ENCODE data around the gene SIX5. TPM values are rescaled to one million over a fixed set of nuclear protein-coding genes. Genes with fewer than 3 reads are reported as not detected.
A peak's percentile ranks its signal among the peaks of the same experiment; 100 is the strongest.

SIX5 gene
- total RNA-seq, 1 experiment from 2014 or later = 26.0 TPM

DNA sequence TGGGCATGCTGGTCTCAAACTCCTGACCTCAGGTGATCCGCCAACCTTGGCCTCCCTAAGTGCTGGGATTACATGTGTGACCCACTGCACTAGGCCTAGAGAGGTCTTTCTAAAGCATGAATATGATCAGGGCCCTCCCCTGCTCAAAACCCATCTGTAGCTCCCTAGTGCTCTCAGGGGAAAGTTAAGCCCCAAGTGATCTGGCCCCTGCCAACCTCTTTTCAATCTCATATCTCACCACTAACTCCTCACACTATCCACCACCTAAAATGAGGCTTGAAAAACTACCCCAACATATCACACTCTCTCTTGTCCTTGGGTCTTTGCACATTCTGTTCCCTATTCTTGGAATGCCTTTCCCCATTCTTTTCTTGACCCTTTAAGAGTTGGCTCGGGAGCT, 25.6 kb upstream of the SIX5 start:
- Mint-ChIP-seq H3K27me3 (ENCODE audit: low read depth) (peaks cover 46% of the 10 kb centered on the region), H3K4me1 (peaks cover 17% of the 10 kb centered on the region), H3K36me3 (peaks cover under 1% of the 10 kb centered on the region; the same call in 1 of the 2 replicates), H3K4me3 (no peak overlapping the region), H3K27ac (no peak overlapping the region), H3K9me3 (no peaks in the 10 kb centered on the region)
- ATAC-seq = no peak
- TF ChIP-seq ZNF671 (CRISPR knock-in tag; IDR thresholded peaks at IDR 0.05) (no peak), ZNF138 (CRISPR knock-in tag; conservative IDR thresholded peaks at IDR 0.05) (no peak), ATF3 (CRISPR knock-in tag; conservative IDR thresholded peaks at IDR 0.05) (no peak), EMX1 (CRISPR knock-in tag; IDR thresholded peaks at IDR 0.05) (no peak), ZNF232 (CRISPR knock-in tag; IDR thresholded peaks at IDR 0.05) (no peak), ZNF121 (CRISPR knock-in tag; IDR thresholded peaks at IDR 0.05) (no peak), FOXJ3 (CRISPR knock-in tag; IDR thresholded peaks at IDR 0.05; ENCODE audit: borderline replicate concordance) (no peak), MYBL2 (CRISPR knock-in tag; IDR thresholded peaks at IDR 0.05) (no peak), HMGXB4 (CRISPR knock-in tag; IDR thresholded peaks at IDR 0.05) (no peak)
- TF ChIP-seq, protein P1, sequence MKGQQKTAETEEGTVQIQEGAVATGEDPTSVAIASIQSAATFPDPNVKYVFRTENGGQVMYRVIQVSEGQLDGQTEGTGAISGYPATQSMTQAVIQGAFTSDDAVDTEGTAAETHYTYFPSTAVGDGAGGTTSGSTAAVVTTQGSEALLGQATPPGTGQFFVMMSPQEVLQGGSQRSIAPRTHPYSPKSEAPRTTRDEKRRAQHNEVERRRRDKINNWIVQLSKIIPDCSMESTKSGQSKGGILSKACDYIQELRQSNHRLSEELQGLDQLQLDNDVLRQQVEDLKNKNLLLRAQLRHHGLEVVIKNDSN (CRISPR knock-in tag; IDR thresholded peaks at IDR 0.05) = no peak
- TF ChIP-seq, protein P2, sequence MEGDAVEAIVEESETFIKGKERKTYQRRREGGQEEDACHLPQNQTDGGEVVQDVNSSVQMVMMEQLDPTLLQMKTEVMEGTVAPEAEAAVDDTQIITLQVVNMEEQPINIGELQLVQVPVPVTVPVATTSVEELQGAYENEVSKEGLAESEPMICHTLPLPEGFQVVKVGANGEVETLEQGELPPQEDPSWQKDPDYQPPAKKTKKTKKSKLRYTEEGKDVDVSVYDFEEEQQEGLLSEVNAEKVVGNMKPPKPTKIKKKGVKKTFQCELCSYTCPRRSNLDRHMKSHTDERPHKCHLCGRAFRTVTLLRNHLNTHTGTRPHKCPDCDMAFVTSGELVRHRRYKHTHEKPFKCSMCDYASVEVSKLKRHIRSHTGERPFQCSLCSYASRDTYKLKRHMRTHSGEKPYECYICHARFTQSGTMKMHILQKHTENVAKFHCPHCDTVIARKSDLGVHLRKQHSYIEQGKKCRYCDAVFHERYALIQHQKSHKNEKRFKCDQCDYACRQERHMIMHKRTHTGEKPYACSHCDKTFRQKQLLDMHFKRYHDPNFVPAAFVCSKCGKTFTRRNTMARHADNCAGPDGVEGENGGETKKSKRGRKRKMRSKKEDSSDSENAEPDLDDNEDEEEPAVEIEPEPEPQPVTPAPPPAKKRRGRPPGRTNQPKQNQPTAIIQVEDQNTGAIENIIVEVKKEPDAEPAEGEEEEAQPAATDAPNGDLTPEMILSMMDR (IDR thresholded peaks at IDR 0.05) = no peak
- TF ChIP-seq, protein P3, sequence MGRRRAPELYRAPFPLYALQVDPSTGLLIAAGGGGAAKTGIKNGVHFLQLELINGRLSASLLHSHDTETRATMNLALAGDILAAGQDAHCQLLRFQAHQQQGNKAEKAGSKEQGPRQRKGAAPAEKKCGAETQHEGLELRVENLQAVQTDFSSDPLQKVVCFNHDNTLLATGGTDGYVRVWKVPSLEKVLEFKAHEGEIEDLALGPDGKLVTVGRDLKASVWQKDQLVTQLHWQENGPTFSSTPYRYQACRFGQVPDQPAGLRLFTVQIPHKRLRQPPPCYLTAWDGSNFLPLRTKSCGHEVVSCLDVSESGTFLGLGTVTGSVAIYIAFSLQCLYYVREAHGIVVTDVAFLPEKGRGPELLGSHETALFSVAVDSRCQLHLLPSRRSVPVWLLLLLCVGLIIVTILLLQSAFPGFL (CRISPR knock-in tag; IDR thresholded peaks at IDR 0.05; ENCODE audit: borderline replicate concordance) = no peak
- TF ChIP-seq, protein P4, sequence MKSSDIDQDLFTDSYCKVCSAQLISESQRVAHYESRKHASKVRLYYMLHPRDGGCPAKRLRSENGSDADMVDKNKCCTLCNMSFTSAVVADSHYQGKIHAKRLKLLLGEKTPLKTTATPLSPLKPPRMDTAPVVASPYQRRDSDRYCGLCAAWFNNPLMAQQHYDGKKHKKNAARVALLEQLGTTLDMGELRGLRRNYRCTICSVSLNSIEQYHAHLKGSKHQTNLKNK (CRISPR knock-in tag; IDR thresholded peaks at IDR 0.05) = no peak
- TF ChIP-seq, protein P5, sequence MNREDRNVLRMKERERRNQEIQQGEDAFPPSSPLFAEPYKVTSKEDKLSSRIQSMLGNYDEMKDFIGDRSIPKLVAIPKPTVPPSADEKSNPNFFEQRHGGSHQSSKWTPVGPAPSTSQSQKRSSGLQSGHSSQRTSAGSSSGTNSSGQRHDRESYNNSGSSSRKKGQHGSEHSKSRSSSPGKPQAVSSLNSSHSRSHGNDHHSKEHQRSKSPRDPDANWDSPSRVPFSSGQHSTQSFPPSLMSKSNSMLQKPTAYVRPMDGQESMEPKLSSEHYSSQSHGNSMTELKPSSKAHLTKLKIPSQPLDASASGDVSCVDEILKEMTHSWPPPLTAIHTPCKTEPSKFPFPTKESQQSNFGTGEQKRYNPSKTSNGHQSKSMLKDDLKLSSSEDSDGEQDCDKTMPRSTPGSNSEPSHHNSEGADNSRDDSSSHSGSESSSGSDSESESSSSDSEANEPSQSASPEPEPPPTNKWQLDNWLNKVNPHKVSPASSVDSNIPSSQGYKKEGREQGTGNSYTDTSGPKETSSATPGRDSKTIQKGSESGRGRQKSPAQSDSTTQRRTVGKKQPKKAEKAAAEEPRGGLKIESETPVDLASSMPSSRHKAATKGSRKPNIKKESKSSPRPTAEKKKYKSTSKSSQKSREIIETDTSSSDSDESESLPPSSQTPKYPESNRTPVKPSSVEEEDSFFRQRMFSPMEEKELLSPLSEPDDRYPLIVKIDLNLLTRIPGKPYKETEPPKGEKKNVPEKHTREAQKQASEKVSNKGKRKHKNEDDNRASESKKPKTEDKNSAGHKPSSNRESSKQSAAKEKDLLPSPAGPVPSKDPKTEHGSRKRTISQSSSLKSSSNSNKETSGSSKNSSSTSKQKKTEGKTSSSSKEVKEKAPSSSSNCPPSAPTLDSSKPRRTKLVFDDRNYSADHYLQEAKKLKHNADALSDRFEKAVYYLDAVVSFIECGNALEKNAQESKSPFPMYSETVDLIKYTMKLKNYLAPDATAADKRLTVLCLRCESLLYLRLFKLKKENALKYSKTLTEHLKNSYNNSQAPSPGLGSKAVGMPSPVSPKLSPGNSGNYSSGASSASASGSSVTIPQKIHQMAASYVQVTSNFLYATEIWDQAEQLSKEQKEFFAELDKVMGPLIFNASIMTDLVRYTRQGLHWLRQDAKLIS (CRISPR knock-in tag; IDR thresholded peaks at IDR 0.05; ENCODE audit: borderline replicate concordance) = no peak
- DNase-seq (ENCODE audit: low spot score) = no peak
- ChIA-PET POLR2A (no interaction called here), CTCF (interaction anchor here (1.3 to 4.9 kb wide), 5 partner anchors 10 to 24 kb away, joined by 3 to 43 read pairs (median 6); partner anchors contain the start of gene RSPH6A)

DNA sequence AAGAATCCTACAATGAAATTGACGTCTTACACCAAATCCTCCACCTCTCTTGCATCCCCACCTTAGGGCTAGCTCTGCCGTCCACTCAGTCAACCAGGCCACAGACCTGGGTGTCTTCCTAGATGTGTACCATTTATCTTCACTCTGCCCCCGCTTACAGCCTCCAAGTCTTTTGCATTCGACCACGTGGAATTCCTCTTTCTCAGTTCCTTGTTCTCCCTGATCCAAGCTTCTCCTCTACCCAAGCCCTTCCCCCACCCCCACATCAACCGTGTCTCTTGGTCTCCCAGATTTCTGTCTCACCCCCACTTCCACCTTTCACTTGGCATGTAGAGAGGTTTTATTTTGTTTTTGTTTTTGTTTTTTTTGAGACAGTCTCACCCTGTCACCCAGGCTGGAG, 24.8 kb upstream of the SIX5 start:
- Mint-ChIP-seq H3K4me3 (no peak overlapping the region), H3K27me3 (ENCODE audit: low read depth) (peaks cover 43% of the 10 kb centered on the region), H3K36me3 (peaks cover 8% of the 10 kb centered on the region), H3K27ac (peak overlapping the region; percentile 93; the same call in 1 of the 2 replicates), H3K4me1 (peaks cover 17% of the 10 kb centered on the region), H3K9me3 (no peaks in the 10 kb centered on the region)
- ATAC-seq (no peak), DNase-seq (ENCODE audit: low spot score) (no peak)
- POLR2A ChIA-PET = no interaction called here
- CTCF ChIA-PET = interaction anchor here (1.3 to 4.9 kb wide), 6 partner anchors 11 to 24 kb away, joined by 3 to 43 read pairs (median 11); partner anchors contain the start of genes RSPH6A and SIX5
- TF ChIP-seq ZNF396 (CRISPR knock-in tag; IDR thresholded peaks at IDR 0.05; ENCODE audit: borderline replicate concordance) = no peak
- TF ChIP-seq ZNF423 (CRISPR knock-in tag; IDR thresholded peaks at IDR 0.05) = no peak

Measured in WTC11 (cell line).